WTC11 (cell line): ENCODE data around the gene PLCG1. TPM values are rescaled to one million over a fixed set of nuclear protein-coding genes. Genes with fewer than 3 reads are reported as not detected.

ENCODE experiments used
- ATAC-seq: fragments of 200-7000 bp; cut with Tn5 transposase; 2 replicates; pipeline ENCODE4 v1.10.0; 2021; ENCODE audit warnings: mild to moderate bottlenecking, moderate library complexity
- CTCF ChIA-PET: fragments of 300-600 bp; sonication (Branson Sonifier 250); formaldehyde crosslinking; loops from one replicate; lab custom pipeline; 2021; ENCODE audit warnings: antibody characterized with exemption; lab: Charles Lee
- POLR2A ChIA-PET: fragments of 350-600 bp; sonication (Branson Sonifier 250); formaldehyde crosslinking; loops from one replicate; lab custom pipeline; 2021; ENCODE audit warnings: antibody characterized with exemption; lab: Charles Lee
- DNase-seq: peaks from one replicate; pipeline ENCODE4 v3.0.0; 2021; ENCODE audit warnings: low spot score
- H3K27ac Mint-ChIP-seq: 2 replicates; pipeline ENCODE4 v1.8.0; 2021; ENCODE audit warnings: mixed read lengths
- H3K27me3 Mint-ChIP-seq: 2 replicates; pipeline ENCODE4 v1.8.0; 2021; ENCODE audit warnings: low read depth, mild to moderate bottlenecking, moderate library complexity, mixed read lengths
- H3K36me3 Mint-ChIP-seq: 2 replicates; pipeline ENCODE4 v1.8.0; 2021; ENCODE audit warnings: mixed read lengths
- H3K4me1 Mint-ChIP-seq: 2 replicates; pipeline ENCODE4 v1.8.0; 2022; ENCODE audit warnings: mixed read lengths
- H3K4me3 Mint-ChIP-seq: 2 replicates; pipeline ENCODE4 v1.8.0; 2021; ENCODE audit warnings: mild to moderate bottlenecking, moderate library complexity, mixed read lengths
- H3K9me3 Mint-ChIP-seq: 2 replicates; pipeline ENCODE4 v1.8.0; 2021; ENCODE audit warnings: mixed read lengths
- ATF1 ChIP-seq: sonication (generic); formaldehyde crosslinking; IDR thresholded peaks from 2 replicates; pipeline ENCODE4 v1.8.1; 2023; ENCODE audit warnings: mild to moderate bottlenecking, moderate library complexity, missing genetic modification reagents
- ETV6 ChIP-seq: sonication (generic); formaldehyde crosslinking; IDR thresholded peaks from 2 replicates; pipeline ENCODE4 v1.8.1; 2022; ENCODE audit warnings: mild to moderate bottlenecking, missing genetic modification reagents
- FOXK1 ChIP-seq: sonication (generic); formaldehyde crosslinking; IDR thresholded peaks from 2 replicates; pipeline ENCODE4 v1.8.0; 2022; ENCODE audit warnings: mild to moderate bottlenecking, moderate library complexity, missing genetic modification reagents
- FOXP1 ChIP-seq: sonication (generic); formaldehyde crosslinking; IDR thresholded peaks from 2 replicates; pipeline ENCODE4 v1.8.0; 2022; ENCODE audit warnings: missing genetic modification reagents, mild to moderate bottlenecking, moderate library complexity, borderline replicate concordance
- MXD4 ChIP-seq: fragments of 250-450 bp; sonication (Bioruptor Pico); IDR thresholded peaks from 2 replicates; pipeline ENCODE4 v1.8.0; 2021; ENCODE audit warnings: mild to moderate bottlenecking, moderate library complexity, borderline replicate concordance
- NFATC4 ChIP-seq: fragments of 250-450 bp; sonication (Bioruptor Pico); IDR thresholded peaks from 2 replicates; pipeline ENCODE4 v1.9.0; 2021; ENCODE audit warnings: mild to moderate bottlenecking
- NR1H2 ChIP-seq: sonication (generic); formaldehyde crosslinking; IDR thresholded peaks from 2 replicates; pipeline ENCODE4 v1.9.0; 2021; ENCODE audit warnings: mild to moderate bottlenecking, moderate library complexity, missing genetic modification reagents
- RELA ChIP-seq: sonication (generic); formaldehyde crosslinking; IDR thresholded peaks from 2 replicates; pipeline ENCODE4 v1.8.1; 2022; ENCODE audit warnings: missing genetic modification reagents, mild to moderate bottlenecking, borderline replicate concordance
- SMAD3 ChIP-seq: sonication (generic); formaldehyde crosslinking; IDR thresholded peaks from 2 replicates; pipeline ENCODE4 v1.8.0; 2022; ENCODE audit warnings: missing genetic modification reagents, mild to moderate bottlenecking, borderline replicate concordance
- SMAD4 ChIP-seq: sonication (generic); formaldehyde crosslinking; IDR thresholded peaks from 2 replicates; pipeline ENCODE4 v1.8.0; 2022; ENCODE audit warnings: mild to moderate bottlenecking, missing genetic modification reagents
- SOX15 ChIP-seq: fragments of 250-450 bp; sonication (Bioruptor Pico); IDR thresholded peaks from 2 replicates; pipeline ENCODE4 v1.9.0; 2021; ENCODE audit warnings: mild to moderate bottlenecking
- SP1 ChIP-seq: sonication (generic); formaldehyde crosslinking; conservative IDR thresholded peaks from 2 replicates; pipeline ENCODE4 v1.8.1; 2022; ENCODE audit warnings: missing genetic modification reagents
- TEAD1 ChIP-seq: sonication (generic); formaldehyde crosslinking; IDR thresholded peaks from 2 replicates; pipeline ENCODE4 v1.8.0; 2022; ENCODE audit warnings: mild to moderate bottlenecking, missing genetic modification reagents
- TP53 ChIP-seq: sonication (generic); formaldehyde crosslinking; IDR thresholded peaks from 2 replicates; pipeline ENCODE4 v1.8.1; 2023; ENCODE audit warnings: mild to moderate bottlenecking, missing genetic modification reagents
- ZNF138 ChIP-seq: sonication (generic); formaldehyde crosslinking; conservative IDR thresholded peaks from 2 replicates; pipeline ENCODE4 v1.8.1; 2022; ENCODE audit warnings: mild to moderate bottlenecking, moderate library complexity, missing genetic modification reagents
- ZNF263 ChIP-seq: sonication (generic); formaldehyde crosslinking; IDR thresholded peaks from 2 replicates; pipeline ENCODE4 v1.8.1; 2022; ENCODE audit warnings: low read depth, mild to moderate bottlenecking, moderate library complexity, missing genetic modification reagents
- ZNF396 ChIP-seq: fragments of 250-450 bp; sonication (Bioruptor Pico); IDR thresholded peaks from 2 replicates; pipeline ENCODE4 v1.8.0; 2021; ENCODE audit warnings: mild to moderate bottlenecking, moderate library complexity, borderline replicate concordance
- total RNA-seq: library from RNA; stranded (reverse); gene quantifications from 3 replicates; pipeline ENCODE4 v1.2.3, GENCODE V29; 2021
- TF ChIP-seq, protein P1 (sequence below): sonication (generic); formaldehyde crosslinking; conservative IDR thresholded peaks from 2 replicates; pipeline ENCODE4 v1.8.1; 2023; ENCODE audit warnings: mild to moderate bottlenecking, low read depth, missing genetic modification reagents, moderate library complexity
- TF ChIP-seq, protein P2 (sequence below): sonication (generic); formaldehyde crosslinking; IDR thresholded peaks from 2 replicates; pipeline ENCODE4 v1.8.1; 2022; ENCODE audit warnings: mild to moderate bottlenecking, missing genetic modification reagents, moderate library complexity, borderline replicate concordance
- TF ChIP-seq, protein P3 (sequence below): sonication (generic); formaldehyde crosslinking; conservative IDR thresholded peaks from 2 replicates; pipeline ENCODE4 v1.8.1; 2022; ENCODE audit warnings: mild to moderate bottlenecking, missing genetic modification reagents
- TF ChIP-seq, protein P4 (sequence below): sonication (generic); formaldehyde crosslinking; IDR thresholded peaks from 2 replicates; pipeline ENCODE4 v1.8.0; 2022; ENCODE audit warnings: mild to moderate bottlenecking, missing genetic modification reagents
- TF ChIP-seq, protein P5 (sequence below): sonication (generic); formaldehyde crosslinking; IDR thresholded peaks from 2 replicates; pipeline ENCODE4 v1.8.1; 2022; ENCODE audit warnings: mild to moderate bottlenecking, moderate library complexity, missing genetic modification reagents
- TF ChIP-seq, protein P6 (sequence below): fragments of 250-450 bp; sonication (Bioruptor Pico); IDR thresholded peaks from 2 replicates; pipeline ENCODE4 v1.9.0; 2021; ENCODE audit warnings: mild to moderate bottlenecking

PLCG1 gene
- total RNA-seq, 1 experiment from 2014 or later = 201 TPM

DNA sequence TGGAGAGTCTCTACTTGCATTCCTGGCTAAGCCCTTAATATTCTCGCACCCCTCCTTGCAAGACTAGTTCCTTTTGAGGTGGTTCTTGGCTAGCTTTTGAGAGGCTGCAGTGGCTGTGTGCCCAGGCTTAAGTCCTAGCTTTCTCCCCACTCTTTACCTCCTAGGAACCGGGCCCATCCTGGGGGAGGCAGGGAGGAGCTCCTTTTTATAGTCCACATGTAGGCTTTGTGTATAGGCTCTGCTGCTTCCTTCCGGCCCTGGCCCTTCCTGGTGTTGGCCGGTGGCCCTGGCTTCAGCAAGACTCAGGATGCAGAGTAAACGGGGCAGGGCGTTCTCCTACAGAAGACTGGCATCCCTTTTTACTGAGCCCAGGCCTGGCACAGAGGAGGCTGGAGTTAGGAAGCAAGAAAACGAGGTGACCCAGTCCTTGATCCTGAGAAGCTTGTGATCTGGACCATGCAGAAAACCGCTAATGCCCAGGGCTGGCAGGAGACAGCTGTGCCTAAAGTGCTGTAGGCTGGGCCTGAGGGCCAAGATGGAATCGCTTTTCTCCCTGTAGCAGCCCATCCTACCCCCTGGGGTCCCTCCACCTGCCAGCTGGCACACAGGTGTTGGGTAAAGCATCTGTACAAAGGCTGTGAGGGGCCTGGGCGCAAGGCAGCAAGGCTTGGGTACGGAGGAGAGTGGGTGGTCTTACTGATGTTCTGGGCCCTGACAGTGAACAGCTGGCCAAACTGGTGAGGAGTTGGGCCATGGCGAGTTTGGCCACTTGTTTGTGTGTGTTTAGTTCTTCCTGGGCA, 8.7 kb downstream of the PLCG1 start:
- no peaks in the 10 kb centered on the region for H3K27me3 Mint-ChIP-seq
- DNase-seq (no peak), ATAC-seq (no peak)
- no peak for TF ChIP-seq ATF1 (CRISPR knock-in tag)
- no peak for TF ChIP-seq ZNF396 (CRISPR knock-in tag)
- TF ChIP-seq TP53 (CRISPR knock-in tag) = no peak
- TF ChIP-seq, protein P1, sequence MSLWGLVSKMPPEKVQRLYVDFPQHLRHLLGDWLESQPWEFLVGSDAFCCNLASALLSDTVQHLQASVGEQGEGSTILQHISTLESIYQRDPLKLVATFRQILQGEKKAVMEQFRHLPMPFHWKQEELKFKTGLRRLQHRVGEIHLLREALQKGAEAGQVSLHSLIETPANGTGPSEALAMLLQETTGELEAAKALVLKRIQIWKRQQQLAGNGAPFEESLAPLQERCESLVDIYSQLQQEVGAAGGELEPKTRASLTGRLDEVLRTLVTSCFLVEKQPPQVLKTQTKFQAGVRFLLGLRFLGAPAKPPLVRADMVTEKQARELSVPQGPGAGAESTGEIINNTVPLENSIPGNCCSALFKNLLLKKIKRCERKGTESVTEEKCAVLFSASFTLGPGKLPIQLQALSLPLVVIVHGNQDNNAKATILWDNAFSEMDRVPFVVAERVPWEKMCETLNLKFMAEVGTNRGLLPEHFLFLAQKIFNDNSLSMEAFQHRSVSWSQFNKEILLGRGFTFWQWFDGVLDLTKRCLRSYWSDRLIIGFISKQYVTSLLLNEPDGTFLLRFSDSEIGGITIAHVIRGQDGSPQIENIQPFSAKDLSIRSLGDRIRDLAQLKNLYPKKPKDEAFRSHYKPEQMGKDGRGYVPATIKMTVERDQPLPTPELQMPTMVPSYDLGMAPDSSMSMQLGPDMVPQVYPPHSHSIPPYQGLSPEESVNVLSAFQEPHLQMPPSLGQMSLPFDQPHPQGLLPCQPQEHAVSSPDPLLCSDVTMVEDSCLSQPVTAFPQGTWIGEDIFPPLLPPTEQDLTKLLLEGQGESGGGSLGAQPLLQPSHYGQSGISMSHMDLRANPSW (CRISPR knock-in tag) = no peak
- no peak for TF ChIP-seq NFATC4 (CRISPR knock-in tag)
- TF ChIP-seq SMAD4 (CRISPR knock-in tag) = no peak
- no peak for TF ChIP-seq FOXK1 (CRISPR knock-in tag)
- TF ChIP-seq TEAD1 (CRISPR knock-in tag) = no peak
- no peak overlapping the region for H3K27ac Mint-ChIP-seq
- ChIA-PET POLR2A (no interaction called here), CTCF (interaction anchor here (0.9 to 5.3 kb wide), 4 partner anchors 11 to 180 kb away, joined by 3 to 50 read pairs (median 5); no protein-coding TSS in a partner anchor)
- H3K4me1 Mint-ChIP-seq = peaks cover 55% of the 10 kb centered on the region
- H3K36me3 Mint-ChIP-seq = peaks cover 10% of the 10 kb centered on the region; the same call in 1 of the 2 replicates
- no peaks in the 10 kb centered on the region for H3K9me3 Mint-ChIP-seq
- H3K4me3 Mint-ChIP-seq = no peak overlapping the region

DNA sequence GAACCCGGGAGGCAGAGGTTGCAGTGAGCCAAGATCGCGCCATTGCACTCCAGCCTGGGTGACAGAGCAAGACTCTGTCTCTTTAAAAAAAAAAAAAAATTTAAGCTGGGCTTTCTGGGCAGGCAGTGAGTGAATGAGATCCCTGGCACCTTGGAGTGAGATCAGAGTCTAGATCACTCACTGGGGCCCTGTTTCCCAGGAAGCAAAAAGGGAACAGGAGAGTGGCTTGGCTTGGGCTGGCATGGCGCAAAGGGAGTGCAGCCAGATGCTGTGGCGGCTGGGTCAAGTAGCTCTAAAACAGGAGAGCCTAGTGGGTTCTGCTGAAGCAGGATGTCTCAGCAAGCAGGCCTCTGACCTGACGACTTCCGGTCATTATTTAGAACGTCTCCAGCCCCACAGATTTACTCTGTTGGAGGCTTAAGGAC, 10.4 kb downstream of the PLCG1 start:
- H3K9me3 Mint-ChIP-seq = no peaks in the 10 kb centered on the region
- ATAC-seq = no peak; the same call in 1 of the 2 replicates
- peaks cover 10% of the 10 kb centered on the region; the same call in 1 of the 2 replicates for H3K36me3 Mint-ChIP-seq
- peaks cover 49% of the 10 kb centered on the region for H3K4me1 Mint-ChIP-seq
- H3K4me3 Mint-ChIP-seq = no peak overlapping the region
- H3K27ac Mint-ChIP-seq = no peak overlapping the region
- no peaks in the 10 kb centered on the region for H3K27me3 Mint-ChIP-seq
- ChIA-PET CTCF (interaction anchor here (0.5 to 5.3 kb wide), 3 partner anchors 13 to 189 kb away, joined by 3 to 50 read pairs (median 7); no protein-coding TSS in a partner anchor), POLR2A (no interaction called here)
- no peak for TF ChIP-seq RELA
- TF ChIP-seq, protein P2, sequence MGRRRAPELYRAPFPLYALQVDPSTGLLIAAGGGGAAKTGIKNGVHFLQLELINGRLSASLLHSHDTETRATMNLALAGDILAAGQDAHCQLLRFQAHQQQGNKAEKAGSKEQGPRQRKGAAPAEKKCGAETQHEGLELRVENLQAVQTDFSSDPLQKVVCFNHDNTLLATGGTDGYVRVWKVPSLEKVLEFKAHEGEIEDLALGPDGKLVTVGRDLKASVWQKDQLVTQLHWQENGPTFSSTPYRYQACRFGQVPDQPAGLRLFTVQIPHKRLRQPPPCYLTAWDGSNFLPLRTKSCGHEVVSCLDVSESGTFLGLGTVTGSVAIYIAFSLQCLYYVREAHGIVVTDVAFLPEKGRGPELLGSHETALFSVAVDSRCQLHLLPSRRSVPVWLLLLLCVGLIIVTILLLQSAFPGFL = no peak
- no peak for TF ChIP-seq FOXP1 (CRISPR knock-in tag)
- no peak for TF ChIP-seq ZNF263 (CRISPR knock-in tag)
- TF ChIP-seq ETV6 (CRISPR knock-in tag) = no peak
- no peak for DNase-seq

DNA sequence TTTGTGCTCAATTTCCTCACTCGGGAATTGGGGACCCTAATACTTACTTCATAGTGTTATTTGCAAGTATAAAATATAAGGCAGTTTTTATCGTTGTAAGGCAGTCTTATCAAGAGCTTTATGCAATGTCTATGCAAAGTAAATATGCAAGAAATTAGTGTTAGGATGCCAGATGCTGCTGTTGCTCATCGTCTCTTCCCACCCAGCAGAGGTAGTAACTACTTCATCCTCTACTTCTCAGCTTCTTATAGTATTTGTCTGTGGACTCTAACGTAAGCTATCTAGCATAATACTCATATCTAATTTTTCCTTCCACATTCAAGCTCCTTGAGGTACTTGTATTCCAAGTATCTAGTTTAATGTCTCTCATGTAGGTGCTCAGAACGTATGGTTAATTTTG, 11.6 kb downstream of the PLCG1 start:
- DNase-seq (no peak), ATAC-seq (no peak)
- Mint-ChIP-seq H3K4me1 (peaks cover 47% of the 10 kb centered on the region), H3K27me3 (no peaks in the 10 kb centered on the region), H3K36me3 (peaks cover 10% of the 10 kb centered on the region; the same call in 1 of the 2 replicates), H3K9me3 (no peaks in the 10 kb centered on the region), H3K27ac (no peak overlapping the region), H3K4me3 (no peak overlapping the region)
- POLR2A ChIA-PET = no interaction called here
- CTCF ChIA-PET = interaction anchor here (1.5 to 5.3 kb wide), 2 partner anchors 14 to 24 kb away, joined by 6 to 41 read pairs; no protein-coding TSS in a partner anchor
- TF ChIP-seq ETV6 (CRISPR knock-in tag) (no peak), SOX15 (CRISPR knock-in tag) (no peak), TEAD1 (CRISPR knock-in tag) (no peak), NR1H2 (CRISPR knock-in tag) (no peak), FOXK1 (CRISPR knock-in tag) (no peak), SP1 (CRISPR knock-in tag) (no peak), MXD4 (CRISPR knock-in tag) (no peak), SMAD3 (CRISPR knock-in tag) (no peak), ZNF263 (CRISPR knock-in tag) (no peak), ZNF138 (CRISPR knock-in tag) (no peak)
- TF ChIP-seq, protein P3, sequence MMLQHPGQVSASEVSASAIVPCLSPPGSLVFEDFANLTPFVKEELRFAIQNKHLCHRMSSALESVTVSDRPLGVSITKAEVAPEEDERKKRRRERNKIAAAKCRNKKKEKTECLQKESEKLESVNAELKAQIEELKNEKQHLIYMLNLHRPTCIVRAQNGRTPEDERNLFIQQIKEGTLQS (CRISPR knock-in tag) = no peak
- TF ChIP-seq, protein P4, sequence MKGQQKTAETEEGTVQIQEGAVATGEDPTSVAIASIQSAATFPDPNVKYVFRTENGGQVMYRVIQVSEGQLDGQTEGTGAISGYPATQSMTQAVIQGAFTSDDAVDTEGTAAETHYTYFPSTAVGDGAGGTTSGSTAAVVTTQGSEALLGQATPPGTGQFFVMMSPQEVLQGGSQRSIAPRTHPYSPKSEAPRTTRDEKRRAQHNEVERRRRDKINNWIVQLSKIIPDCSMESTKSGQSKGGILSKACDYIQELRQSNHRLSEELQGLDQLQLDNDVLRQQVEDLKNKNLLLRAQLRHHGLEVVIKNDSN (CRISPR knock-in tag) = no peak
- TF ChIP-seq, protein P5, sequence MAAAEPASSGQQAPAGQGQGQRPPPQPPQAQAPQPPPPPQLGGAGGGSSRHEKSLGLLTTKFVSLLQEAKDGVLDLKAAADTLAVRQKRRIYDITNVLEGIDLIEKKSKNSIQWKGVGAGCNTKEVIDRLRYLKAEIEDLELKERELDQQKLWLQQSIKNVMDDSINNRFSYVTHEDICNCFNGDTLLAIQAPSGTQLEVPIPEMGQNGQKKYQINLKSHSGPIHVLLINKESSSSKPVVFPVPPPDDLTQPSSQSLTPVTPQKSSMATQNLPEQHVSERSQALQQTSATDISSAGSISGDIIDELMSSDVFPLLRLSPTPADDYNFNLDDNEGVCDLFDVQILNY (CRISPR knock-in tag) = no peak
- TF ChIP-seq, protein P6, sequence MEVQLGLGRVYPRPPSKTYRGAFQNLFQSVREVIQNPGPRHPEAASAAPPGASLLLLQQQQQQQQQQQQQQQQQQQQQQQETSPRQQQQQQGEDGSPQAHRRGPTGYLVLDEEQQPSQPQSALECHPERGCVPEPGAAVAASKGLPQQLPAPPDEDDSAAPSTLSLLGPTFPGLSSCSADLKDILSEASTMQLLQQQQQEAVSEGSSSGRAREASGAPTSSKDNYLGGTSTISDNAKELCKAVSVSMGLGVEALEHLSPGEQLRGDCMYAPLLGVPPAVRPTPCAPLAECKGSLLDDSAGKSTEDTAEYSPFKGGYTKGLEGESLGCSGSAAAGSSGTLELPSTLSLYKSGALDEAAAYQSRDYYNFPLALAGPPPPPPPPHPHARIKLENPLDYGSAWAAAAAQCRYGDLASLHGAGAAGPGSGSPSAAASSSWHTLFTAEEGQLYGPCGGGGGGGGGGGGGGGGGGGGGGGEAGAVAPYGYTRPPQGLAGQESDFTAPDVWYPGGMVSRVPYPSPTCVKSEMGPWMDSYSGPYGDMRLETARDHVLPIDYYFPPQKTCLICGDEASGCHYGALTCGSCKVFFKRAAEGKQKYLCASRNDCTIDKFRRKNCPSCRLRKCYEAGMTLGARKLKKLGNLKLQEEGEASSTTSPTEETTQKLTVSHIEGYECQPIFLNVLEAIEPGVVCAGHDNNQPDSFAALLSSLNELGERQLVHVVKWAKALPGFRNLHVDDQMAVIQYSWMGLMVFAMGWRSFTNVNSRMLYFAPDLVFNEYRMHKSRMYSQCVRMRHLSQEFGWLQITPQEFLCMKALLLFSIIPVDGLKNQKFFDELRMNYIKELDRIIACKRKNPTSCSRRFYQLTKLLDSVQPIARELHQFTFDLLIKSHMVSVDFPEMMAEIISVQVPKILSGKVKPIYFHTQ (CRISPR knock-in tag) = no peak
